ENCODE data around the gene PRKAA1. TPM values are rescaled to one million over a fixed set of nuclear protein-coding genes. Genes with fewer than 3 reads are reported as not detected.

The PRKAA1 gene
- total RNA-seq, 4 donors from 2014 or later: 66.2 to 86.1 (median 77.9) TPM

DNA sequence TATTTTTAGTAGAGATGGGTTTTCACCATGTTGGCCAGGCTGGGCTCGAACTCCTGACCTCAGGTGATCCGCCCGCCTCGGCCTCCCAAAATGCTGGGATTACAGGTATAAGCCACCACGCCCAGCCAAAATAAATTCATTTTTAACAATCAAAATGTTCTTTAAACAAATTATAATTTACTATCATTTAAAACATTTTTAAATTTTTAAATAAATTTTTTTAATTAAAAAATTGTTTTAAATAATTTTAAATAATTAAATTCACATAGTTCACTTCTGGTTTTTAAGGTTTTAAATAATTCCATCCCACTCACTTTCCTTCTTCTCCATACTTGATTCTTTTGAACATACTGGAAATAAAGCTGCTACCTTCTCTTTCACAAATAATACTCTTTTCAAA, 27.4 kb downstream of the PRKAA1 start:
- no peak overlapping the region for H3K4me3 ChIP-seq
- no peak for DNase-seq (ENCODE audit: low spot score in 2 of 2)
- H3K27me3 ChIP-seq: no peaks in the 10 kb centered on the region
- H3K36me3 ChIP-seq: peaks cover 0 to 79% (median 0%) of the 10 kb centered on the region in 3 donors
- H3K9me3 ChIP-seq: no peaks in the 10 kb centered on the region
- TF ChIP-seq, protein P1, sequence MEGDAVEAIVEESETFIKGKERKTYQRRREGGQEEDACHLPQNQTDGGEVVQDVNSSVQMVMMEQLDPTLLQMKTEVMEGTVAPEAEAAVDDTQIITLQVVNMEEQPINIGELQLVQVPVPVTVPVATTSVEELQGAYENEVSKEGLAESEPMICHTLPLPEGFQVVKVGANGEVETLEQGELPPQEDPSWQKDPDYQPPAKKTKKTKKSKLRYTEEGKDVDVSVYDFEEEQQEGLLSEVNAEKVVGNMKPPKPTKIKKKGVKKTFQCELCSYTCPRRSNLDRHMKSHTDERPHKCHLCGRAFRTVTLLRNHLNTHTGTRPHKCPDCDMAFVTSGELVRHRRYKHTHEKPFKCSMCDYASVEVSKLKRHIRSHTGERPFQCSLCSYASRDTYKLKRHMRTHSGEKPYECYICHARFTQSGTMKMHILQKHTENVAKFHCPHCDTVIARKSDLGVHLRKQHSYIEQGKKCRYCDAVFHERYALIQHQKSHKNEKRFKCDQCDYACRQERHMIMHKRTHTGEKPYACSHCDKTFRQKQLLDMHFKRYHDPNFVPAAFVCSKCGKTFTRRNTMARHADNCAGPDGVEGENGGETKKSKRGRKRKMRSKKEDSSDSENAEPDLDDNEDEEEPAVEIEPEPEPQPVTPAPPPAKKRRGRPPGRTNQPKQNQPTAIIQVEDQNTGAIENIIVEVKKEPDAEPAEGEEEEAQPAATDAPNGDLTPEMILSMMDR (IDR thresholded peaks at IDR 0.05): no peak
- no peak for TF ChIP-seq EP300 (IDR thresholded peaks at IDR 0.05)
- TF ChIP-seq POLR2A (IDR thresholded peaks at IDR 0.05): no peak
- 96 to 98% methylated on average over 5 of the region's 5 CpGs for WGBS, 2 donors
- no peak overlapping the region for H3K27ac ChIP-seq
- peaks cover 0 to 2% (median 0%) of the 10 kb centered on the region in 4 donors for H3K4me1 ChIP-seq

GRCh38 chr5:40762705-40763104, 35.5 kb downstream of the PRKAA1 start:
- TF ChIP-seq, protein P1 (IDR thresholded peaks at IDR 0.05): no peak
- no peak for TF ChIP-seq EP300 (IDR thresholded peaks at IDR 0.05)
- TF ChIP-seq POLR2A (IDR thresholded peaks at IDR 0.05): no peak
- 75 to 76% methylated on average over 2 of the region's 2 CpGs for WGBS, 2 donors
- no peak for DNase-seq (ENCODE audit: low spot score in 2 of 2)
- Histone ChIP-seq H3K27me3 (no peaks in the 10 kb centered on the region), H3K9me3 (no peaks in the 10 kb centered on the region), H3K4me3 (no peak overlapping the region), H3K27ac (no peak overlapping the region), H3K36me3 (peaks cover 4 to 75% (median 6%) of the 10 kb centered on the region in 3 donors), H3K4me1 (no peaks in the 10 kb centered on the region)

GRCh38 chr5:40757400-40757799, 40.8 kb downstream of the PRKAA1 start:
- TF ChIP-seq, protein P1 (IDR thresholded peaks at IDR 0.05): no peak
- TF ChIP-seq POLR2A (IDR thresholded peaks at IDR 0.05) (no peak), EP300 (IDR thresholded peaks at IDR 0.05) (no peak)
- no peak overlapping the region for H3K27ac ChIP-seq
- no peaks in the 10 kb centered on the region for H3K27me3 ChIP-seq
- peaks cover 0 to 14% (median 5%) of the 10 kb centered on the region in 4 donors for H3K4me1 ChIP-seq
- H3K4me3 ChIP-seq: no peak overlapping the region
- no peak for DNase-seq (ENCODE audit: low spot score in 2 of 2)
- 96 to 99% methylated on average over 2 of the region's 2 CpGs for WGBS, 2 donors
- H3K36me3 ChIP-seq: peaks cover 0 to 27% (median 0%) of the 10 kb centered on the region in 3 donors
- H3K9me3 ChIP-seq: no peaks in the 10 kb centered on the region

GRCh38 chr5:40755407-40756365, 42.5 kb downstream of the PRKAA1 start, which contains the start of gene TTC33:
Gene TTC33 (minus strand): TSS chr5:40755961. CDS start chr5:40747018, 8,943 bp downstream.
- Histone ChIP-seq H3K4me1 (peaks cover 0 to 14% (median 5%) of the 10 kb centered on the region in 4 donors), H3K4me3 (peak within 1 kb of the TSS; percentile 59 to 90 (median 87)), H3K27me3 (no peaks in the 10 kb centered on the region), H3K36me3 (peaks cover 0 to 14% (median 0%) of the 10 kb centered on the region in 3 donors), H3K27ac (peak within 1 kb of the TSS; percentile 83 to 96 (median 92)), H3K9me3 (no peaks in the 10 kb centered on the region)
- WGBS, 2 donors: 5% methylated on average over 74 to 76 of the region's 80 CpGs
- TF ChIP-seq EP300 (IDR thresholded peaks at IDR 0.05): peak; percentile 81 to 94
- peak; percentile 24 to 76 for TF ChIP-seq POLR2A (IDR thresholded peaks at IDR 0.05)
- TF ChIP-seq, protein P1 (IDR thresholded peaks at IDR 0.05): peak; percentile 69 to 86 (median 81)
- peak; percentile 93 to 96 for DNase-seq (ENCODE audit: low spot score in 2 of 2)

GRCh38 chr5:40755093-40755406, 43.1 kb downstream of the PRKAA1 start:
- Histone ChIP-seq H3K9me3 (no peaks in the 10 kb centered on the region), H3K4me1 (peaks cover 0 to 14% (median 5%) of the 10 kb centered on the region in 4 donors), H3K36me3 (peaks cover 0 to 14% (median 0%) of the 10 kb centered on the region in 3 donors), H3K27me3 (no peaks in the 10 kb centered on the region), H3K4me3 (peak overlapping the region; percentile 59 to 90 (median 87)), H3K27ac (peak overlapping the region; percentile 83 to 96 (median 92))
- DNase-seq (ENCODE audit: low spot score in 2 of 2): peak; percentile 55 to 76
- TF ChIP-seq POLR2A (IDR thresholded peaks at IDR 0.05) (peak in 1 of 2 donors; percentile 27), EP300 (IDR thresholded peaks at IDR 0.05) (peak in 1 of 2 donors; percentile 56)
- TF ChIP-seq, protein P1 (IDR thresholded peaks at IDR 0.05): peak; percentile 39 to 71 (median 62)
- 1 to 2% methylated on average over 11 of the region's 11 CpGs for WGBS, 2 donors

Measured in tibial nerve (tissue), 4 donors.